C4-2B (cell line): Measurements from ENCODE around the gene TESK1.

Experiments
- ZFX ChIP-seq: fragments of 450-650 bp; IDR thresholded peaks from 2 replicates; pipeline ENCODE4 v1.6.1; 2017
- TF ChIP-seq, protein P1 (sequence below): fragments of 450-650 bp; conservative IDR thresholded peaks from 2 replicates; pipeline ENCODE4 v1.5.1; 2017; ENCODE audit warnings: mild to moderate bottlenecking

DNA sequence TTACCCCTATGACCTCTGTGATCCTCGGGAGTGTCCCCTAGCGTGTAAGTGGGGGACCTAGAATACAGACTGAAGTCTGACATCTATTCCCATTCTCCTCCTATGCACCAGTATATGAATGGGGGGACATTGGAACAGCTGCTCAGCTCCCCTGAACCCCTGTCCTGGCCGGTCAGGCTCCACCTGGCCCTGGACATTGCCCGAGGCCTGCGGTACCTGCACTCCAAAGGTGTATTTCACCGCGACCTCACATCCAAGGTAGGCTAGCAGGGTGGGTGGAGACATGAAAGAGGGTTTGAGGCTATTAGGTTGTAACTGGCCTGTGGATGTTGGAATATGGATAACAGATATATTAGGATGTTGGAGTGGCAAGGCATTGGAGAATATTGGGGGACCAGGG lies 1.7 kb downstream of the TESK1 start:
- TF ChIP-seq, protein P1, sequence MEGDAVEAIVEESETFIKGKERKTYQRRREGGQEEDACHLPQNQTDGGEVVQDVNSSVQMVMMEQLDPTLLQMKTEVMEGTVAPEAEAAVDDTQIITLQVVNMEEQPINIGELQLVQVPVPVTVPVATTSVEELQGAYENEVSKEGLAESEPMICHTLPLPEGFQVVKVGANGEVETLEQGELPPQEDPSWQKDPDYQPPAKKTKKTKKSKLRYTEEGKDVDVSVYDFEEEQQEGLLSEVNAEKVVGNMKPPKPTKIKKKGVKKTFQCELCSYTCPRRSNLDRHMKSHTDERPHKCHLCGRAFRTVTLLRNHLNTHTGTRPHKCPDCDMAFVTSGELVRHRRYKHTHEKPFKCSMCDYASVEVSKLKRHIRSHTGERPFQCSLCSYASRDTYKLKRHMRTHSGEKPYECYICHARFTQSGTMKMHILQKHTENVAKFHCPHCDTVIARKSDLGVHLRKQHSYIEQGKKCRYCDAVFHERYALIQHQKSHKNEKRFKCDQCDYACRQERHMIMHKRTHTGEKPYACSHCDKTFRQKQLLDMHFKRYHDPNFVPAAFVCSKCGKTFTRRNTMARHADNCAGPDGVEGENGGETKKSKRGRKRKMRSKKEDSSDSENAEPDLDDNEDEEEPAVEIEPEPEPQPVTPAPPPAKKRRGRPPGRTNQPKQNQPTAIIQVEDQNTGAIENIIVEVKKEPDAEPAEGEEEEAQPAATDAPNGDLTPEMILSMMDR: no peak
- no peak for TF ChIP-seq ZFX
